ENCODE data around the gene C14orf180.
"Not testable (repeated sequence)": the region's sequence is repeated elsewhere in the genome, so short reads cannot be mapped to it uniquely, and the experiment has no call there.

The C14orf180 gene

GRCh38 chr14:104579939-104580338 is 375 bp downstream of the C14orf180 start:
- DNase-seq (ENCODE audit: low read depth): not testable (repeated sequence)

- DNase-seq (ENCODE audit: low read depth): no peak
These were observed 1.4 kb downstream of the C14orf180 start for GRCh38 chr14:104580961-104581360.

- DNase-seq (ENCODE audit: low read depth): no peak
These were observed 2.0 kb downstream of the C14orf180 start for GRCh38 chr14:104581521-104581920.

- no peak for DNase-seq (ENCODE audit: low read depth)
These were observed 2.4 kb downstream of the C14orf180 start for GRCh38 chr14:104582005-104582404.

- DNase-seq (ENCODE audit: low read depth): no peak
These were observed 3.1 kb downstream of the C14orf180 start for GRCh38 chr14:104582662-104583061.

- no peak for DNase-seq (ENCODE audit: low read depth)
These were observed 4.1 kb downstream of the C14orf180 start for GRCh38 chr14:104583424-104584306.

- DNase-seq (ENCODE audit: low read depth): no peak
These were observed 5.0 kb downstream of the C14orf180 start for GRCh38 chr14:104584557-104584956.

GRCh38 chr14:104585966-104586697 is 6.6 kb downstream of the C14orf180 start:
- DNase-seq (ENCODE audit: low read depth): no peak

- no peak for DNase-seq (ENCODE audit: low read depth)
These were observed 7.5 kb downstream of the C14orf180 start for GRCh38 chr14:104586832-104587620.

- no peak for DNase-seq (ENCODE audit: low read depth)
These were observed 8.1 kb downstream of the C14orf180 start for GRCh38 chr14:104587641-104588040.

GRCh38 chr14:104588066-104588857 is 8.7 kb downstream of the C14orf180 start:
- no peak for DNase-seq (ENCODE audit: low read depth)

- DNase-seq (ENCODE audit: low read depth): no peak
These were observed 10.0 kb downstream of the C14orf180 start for GRCh38 chr14:104589338-104590195.

GRCh38 chr14:104590240-104590965 is 10.8 kb downstream of the C14orf180 start:
- no peak for DNase-seq (ENCODE audit: low read depth)

GRCh38 chr14:104591031-104591430 is 11.5 kb downstream of the C14orf180 start:
- DNase-seq (ENCODE audit: low read depth): no peak

- DNase-seq (ENCODE audit: low read depth): no peak
These were observed 12.1 kb downstream of the C14orf180 start for GRCh38 chr14:104591506-104592291.

GRCh38 chr14:104592292-104592672 is 12.7 kb downstream of the C14orf180 start:
- DNase-seq (ENCODE audit: low read depth): no peak

GRCh38 chr14:104592785-104593184 is 13.2 kb downstream of the C14orf180 start:
- no peak for DNase-seq (ENCODE audit: low read depth)

GRCh38 chr14:104593241-104593701 is 13.7 kb downstream of the C14orf180 start:
- no peak for DNase-seq (ENCODE audit: low read depth)

GRCh38 chr14:104593710-104594136 is 14.2 kb downstream of the C14orf180 start:
- DNase-seq (ENCODE audit: low read depth): no peak
